ENCODE results near the gene NACC2.

Gene NACC2

DNA sequence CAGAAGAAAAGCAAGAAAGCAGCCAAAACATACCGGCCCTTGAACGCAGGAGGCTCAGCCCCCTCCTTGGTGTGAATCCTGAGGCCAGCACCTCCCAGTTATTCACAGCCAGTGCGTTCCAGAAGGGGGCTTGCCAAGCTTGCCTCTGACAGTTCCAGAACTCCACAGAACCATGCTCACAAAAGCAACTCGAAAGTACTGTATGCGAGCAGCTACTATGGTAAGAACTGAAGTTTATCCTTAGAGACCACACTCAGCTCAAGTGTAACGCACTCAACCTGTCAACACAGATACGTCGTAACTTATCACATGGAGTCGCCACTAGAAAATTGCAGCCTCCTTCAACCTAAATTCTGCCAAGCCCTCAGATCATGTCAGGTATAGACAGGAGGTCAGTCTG lies 135.3 kb downstream of the NACC2 start:
- Histone ChIP-seq H3K9ac (ENCODE audit: low read depth, low read length) (peak overlapping the region; percentile 87), H3K4me1 (ENCODE audit: insufficient read depth, low read length) (peaks cover 11% of the 10 kb centered on the region; the same call in 1 of the 2 replicates), H3K36me3 (ENCODE audit: insufficient read depth, low read length) (no peaks in the 10 kb centered on the region), H3K9me3 (ENCODE audit: control insufficient read depth, insufficient read depth, low read length) (no peaks in the 10 kb centered on the region)

DNA sequence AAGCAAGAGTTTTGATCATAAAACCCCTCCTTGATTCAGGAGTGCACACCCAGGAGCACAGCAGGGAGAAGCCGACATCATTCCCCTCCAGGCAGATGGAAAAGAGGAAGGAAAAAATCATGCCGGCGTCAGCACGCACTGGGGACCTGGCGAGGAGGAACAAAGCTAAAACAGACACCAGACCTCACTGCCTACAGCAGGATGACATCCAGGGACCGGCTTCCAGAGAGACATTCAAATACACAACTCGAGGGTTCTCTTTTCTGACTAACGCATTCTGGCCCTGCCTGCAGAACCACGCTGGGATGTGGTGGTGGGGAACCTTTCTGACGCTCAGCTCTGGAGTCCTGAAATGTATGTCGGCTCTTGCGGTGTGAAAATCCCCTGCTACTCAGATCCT lies 136.6 kb downstream of the NACC2 start:
- Histone ChIP-seq H3K9me3 (ENCODE audit: control insufficient read depth, insufficient read depth, low read length) (no peaks in the 10 kb centered on the region), H3K4me1 (ENCODE audit: insufficient read depth, low read length) (peaks cover 11% of the 10 kb centered on the region; the same call in 1 of the 2 replicates), H3K36me3 (ENCODE audit: insufficient read depth, low read length) (peaks cover 2% of the 10 kb centered on the region; the same call in 1 of the 2 replicates), H3K9ac (ENCODE audit: low read depth, low read length) (no peak overlapping the region)

DNA sequence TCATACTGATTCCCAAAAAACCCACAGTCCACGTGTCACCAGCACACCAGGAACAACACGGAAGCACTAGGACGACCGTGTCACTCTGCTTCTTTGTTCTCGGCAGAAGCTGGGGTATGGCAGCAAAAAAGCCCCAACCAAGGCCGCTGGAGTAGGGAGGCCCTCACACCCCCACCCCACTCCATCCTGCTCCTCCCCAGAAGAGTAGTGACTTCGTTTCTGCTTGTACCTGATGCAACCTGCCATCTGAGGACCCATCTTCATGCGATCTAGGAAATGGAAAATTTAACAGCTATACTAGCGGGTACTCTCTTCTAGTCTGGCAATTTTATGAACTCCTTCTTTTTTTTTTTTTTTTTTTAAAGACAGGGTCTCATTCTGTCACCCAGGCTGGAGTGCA lies 137.7 kb downstream of the NACC2 start:
- Histone ChIP-seq H3K36me3 (ENCODE audit: insufficient read depth, low read length) (peaks cover 10% of the 10 kb centered on the region), H3K4me1 (ENCODE audit: insufficient read depth, low read length) (peaks cover 11% of the 10 kb centered on the region; the same call in 1 of the 2 replicates), H3K9ac (ENCODE audit: low read depth, low read length) (no peak overlapping the region), H3K9me3 (ENCODE audit: control insufficient read depth, insufficient read depth, low read length) (no peaks in the 10 kb centered on the region)

DNA sequence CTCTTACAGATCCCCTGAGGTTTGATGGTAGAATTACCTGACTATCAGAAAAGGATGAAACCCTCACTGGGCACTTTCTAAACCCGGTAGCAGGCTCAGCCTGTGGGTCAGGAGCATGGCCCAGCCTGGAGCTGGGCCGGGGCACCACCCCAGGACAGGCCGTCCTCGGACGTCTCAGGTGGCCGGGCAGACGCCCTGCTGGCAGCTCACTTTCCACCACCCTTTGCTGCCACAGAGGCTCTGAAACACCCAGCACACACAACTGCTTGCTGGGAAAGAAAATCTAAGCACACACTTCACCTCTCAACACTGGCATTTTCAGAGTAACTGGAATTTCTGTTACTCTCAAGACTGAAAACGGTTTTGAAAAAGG lies 138.3 kb downstream of the NACC2 start:
- peaks cover 11% of the 10 kb centered on the region for H3K36me3 ChIP-seq (ENCODE audit: insufficient read depth, low read length)
- peaks cover 11% of the 10 kb centered on the region; the same call in 1 of the 2 replicates for H3K4me1 ChIP-seq (ENCODE audit: insufficient read depth, low read length)
- no peaks in the 10 kb centered on the region for H3K9me3 ChIP-seq (ENCODE audit: control insufficient read depth, insufficient read depth, low read length)
- no peak overlapping the region for H3K9ac ChIP-seq (ENCODE audit: low read depth, low read length)
